GM19324 (cell line): ENCODE data around the gene TRAF3IP1.

Experiments
- ATAC-seq: cut with Tn5 transposase; IDR thresholded peaks from one replicate; pipeline ENCODE4 v1.9.1; 2021; ENCODE audit warnings: mild to moderate bottlenecking, moderate library complexity; ENCODE audit not compliant: unreplicated experiment, low FRiP score

Gene TRAF3IP1

DNA sequence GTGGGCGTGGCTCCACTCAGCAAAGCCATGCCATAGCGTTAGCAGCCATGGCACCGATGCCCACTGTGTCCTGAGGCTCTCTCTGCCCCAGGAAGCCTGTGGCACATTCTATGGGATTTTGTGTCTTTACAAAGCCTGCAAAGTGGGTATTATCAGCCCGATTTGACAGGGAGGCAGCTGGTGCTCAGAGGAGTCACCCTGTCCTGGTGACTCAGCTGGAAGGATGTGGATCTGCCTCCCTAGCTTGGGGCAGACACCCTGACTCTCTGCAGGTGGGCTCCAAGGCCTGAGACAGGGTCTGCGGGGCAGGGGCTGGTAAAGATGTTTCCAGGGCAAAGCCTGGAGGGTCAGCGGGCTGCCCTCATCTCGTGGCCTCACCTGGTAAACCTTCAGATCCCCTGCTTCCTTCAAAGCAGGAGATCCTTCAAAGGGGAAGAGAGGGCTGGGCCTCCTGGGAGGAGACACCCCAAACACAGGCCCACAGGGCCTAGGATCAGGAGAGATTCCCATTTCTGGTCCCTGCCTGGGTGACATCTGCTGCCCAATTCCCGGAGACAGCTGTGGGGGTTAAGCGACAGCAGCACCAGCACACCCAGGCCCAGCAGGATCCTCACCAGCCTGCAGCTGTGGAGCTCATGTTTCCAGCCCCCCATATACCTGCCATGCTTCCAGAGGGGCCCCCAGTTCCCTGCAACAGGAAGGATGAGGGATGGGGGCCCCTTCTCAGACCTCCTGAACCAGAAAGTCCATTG lies 103.4 kb downstream of the TRAF3IP1 start:
- no peak for ATAC-seq

DNA sequence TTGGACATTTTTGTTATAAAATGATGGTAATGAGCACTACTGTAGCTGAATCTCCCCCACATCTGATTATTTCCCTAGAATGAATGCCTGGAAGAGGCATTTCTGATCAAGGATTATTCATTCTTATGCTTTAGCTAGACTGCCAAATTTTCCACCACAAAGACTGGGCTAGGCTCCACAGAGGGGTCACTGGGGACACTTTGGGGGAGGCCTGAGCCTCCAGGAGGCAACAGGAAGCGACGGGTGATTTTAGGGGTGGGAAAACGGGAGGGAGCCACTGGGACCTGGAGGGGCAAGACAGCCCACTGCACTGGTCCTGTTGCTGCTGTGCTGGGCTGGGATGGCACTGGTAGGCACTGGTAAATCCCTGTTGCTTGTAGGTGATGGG lies 104.0 kb downstream of the TRAF3IP1 start:
- ATAC-seq: no peak

DNA sequence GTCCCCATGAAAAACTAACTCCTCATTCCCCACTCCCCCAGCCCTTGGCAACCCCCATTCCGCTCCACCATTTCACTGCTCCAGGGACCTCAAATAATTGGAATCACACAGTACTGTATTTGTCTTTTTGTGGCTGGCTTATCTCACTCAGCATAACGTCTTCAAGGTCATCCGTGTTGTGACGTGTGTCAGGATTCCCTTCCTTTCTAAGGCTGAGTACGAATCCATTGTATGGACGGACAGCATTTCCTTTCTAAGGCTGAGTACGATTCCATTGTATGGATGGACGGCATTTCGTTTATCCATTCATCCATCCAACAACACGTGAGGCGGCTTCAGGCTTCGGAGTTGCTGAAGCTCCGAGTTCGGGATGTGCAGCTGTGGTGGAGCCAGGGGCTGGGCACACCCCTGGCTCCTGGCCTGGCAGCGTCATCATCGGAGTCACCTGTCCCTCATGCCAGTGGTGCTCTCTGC lies 105.2 kb downstream of the TRAF3IP1 start:
- no peak for ATAC-seq

DNA sequence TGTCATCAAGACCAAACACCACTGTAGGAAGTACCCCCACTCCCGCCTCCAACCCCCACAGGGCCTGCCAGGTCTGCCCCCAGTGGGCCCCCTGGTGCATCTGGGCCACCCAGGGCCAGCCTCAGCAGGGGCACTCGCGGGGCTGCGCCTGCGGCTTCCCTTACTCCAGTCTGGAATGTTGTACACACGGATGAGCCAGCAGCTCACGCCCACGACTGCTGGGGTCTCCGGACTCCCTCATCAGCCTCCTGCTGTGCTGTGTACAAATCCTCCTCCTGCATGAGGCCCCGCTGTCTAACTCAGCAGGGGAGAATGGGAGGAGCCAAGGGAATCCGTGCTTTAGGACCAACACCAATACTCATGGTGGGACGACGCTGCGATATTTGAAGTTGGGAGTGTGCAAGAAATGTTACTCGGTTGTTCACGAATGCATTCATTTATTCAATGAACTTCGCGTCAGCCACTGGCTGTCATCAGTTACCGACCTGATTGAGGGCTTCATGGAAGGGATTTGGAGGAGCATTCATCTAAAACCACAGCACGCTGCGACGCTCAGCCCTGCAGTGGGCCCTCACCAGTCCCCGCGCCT lies 105.8 kb downstream of the TRAF3IP1 start:
- ATAC-seq: peak; percentile 5

DNA sequence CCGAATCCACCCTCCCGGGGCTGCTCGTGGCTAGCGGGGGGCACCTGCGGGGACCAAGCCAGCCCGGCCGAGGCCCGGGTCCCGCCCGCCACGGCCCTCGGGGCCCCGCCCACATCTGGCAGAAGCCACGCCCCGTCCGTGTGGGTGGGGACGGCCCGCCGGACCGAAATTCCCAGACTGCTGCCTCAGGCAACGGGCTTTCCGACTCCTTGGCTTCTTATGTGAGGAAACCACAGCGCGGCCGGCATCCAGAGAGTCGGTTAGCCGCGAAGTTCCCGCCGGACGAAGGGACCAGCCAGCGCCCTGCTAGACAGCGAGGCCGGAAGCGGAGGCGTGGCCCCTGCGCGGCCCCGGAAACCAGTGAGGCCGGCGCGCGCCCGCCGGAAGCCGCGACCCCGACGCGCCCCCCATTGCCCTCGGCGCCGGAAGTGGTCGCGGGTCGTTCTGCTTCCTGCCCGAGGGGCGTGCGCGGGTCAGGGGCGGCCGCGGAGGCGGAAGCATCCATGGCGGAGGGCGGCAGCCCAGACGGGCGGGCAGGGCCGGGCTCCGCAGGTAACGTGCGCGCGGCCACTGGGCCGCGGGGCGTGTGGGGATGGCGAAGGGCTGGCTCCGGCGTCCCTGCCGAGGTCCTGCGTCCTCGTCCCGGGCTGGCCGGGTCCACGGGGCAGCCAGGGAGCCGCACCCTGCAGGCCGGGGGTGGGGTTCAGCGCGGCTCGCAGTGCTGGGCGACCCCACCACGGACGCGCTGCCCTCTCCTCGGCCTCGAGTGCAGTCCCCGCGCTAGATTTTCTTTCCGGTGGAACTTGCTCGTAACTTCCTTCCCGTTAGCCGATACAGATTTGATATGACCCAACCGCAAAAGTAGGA lies 106.5 kb downstream of the TRAF3IP1 start, which contains the start of gene ASB1:
Gene ASB1, plus strand, starts transcription at position 360 of the 867 bp plus-strand sequence. Its CDS starts 144 bp downstream, at position 504.
- peak; percentile 92 for ATAC-seq

DNA sequence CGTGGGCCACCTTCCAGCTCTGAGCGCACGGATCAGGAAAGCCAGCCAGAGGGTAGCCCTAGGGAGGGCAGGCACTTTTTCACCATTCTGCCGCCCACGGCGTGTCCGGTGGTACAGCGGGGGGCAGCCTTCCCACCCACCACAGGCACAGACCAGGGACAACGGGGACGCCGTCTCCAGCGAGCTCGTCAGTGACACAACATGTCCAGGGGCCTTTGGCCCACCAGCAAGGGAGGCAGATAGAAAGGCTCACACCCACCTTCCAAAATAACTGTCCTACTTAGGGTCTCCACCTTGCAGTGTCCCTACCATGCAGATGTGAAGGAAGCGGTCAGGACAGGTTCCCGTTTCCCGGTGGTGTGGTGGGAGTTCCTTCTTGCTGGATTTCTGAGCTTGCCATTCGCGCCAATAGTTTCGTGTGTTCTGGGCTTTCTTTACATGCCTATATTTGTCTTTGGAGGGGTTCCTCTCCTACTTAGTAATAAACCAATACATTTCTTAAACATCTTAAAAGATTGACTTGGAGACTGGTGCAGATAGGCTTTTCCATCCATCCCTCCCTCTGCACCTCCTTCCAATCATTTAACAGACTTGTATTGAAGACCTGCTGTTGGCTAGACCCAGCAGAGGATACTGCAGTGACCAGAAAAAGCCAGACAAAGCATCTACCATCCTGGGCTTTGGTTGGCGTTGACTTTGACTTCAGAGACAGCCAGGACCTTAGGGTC lies 107.3 kb downstream of the TRAF3IP1 start:
- peak; percentile 1 for ATAC-seq

DNA sequence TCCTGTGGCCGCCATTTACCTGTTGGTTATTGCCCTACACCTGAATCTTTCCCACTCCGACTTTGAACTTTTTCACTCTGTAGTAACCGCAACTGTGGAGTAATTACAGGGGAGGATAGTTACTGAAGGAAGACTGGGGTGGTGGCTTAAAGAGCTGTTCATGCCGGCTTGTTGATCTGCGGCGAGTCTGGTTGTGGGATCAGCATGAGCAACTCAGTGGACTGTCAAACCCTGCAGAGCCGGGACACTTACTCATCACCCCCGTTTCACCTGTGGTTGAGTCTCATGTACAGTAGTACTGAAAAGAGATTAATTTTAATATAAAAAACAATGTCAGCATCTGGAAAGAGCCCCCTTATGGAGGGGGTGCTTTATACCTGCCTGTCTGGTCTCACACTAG lies 108.5 kb downstream of the TRAF3IP1 start:
- ATAC-seq: no peak

DNA sequence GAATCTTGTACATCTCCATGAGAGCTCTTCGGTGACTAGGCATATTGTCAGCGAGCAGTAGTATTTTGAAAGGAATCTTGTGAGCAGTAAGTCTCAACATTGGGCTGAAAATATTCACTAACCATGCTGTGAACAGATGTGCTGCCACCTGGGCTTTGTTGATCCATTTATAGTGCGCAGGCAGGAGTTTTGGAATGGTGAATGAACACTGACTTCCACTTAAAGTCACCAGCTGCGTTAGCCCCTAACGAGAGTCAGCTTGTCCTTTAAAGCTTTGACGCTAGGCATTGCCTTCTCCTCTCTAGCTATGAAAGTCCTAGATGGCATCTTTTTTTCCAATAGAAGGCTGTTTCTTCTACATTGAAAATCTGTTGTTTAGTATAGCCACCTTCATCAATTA lies 110.5 kb downstream of the TRAF3IP1 start:
- ATAC-seq: no peak

DNA sequence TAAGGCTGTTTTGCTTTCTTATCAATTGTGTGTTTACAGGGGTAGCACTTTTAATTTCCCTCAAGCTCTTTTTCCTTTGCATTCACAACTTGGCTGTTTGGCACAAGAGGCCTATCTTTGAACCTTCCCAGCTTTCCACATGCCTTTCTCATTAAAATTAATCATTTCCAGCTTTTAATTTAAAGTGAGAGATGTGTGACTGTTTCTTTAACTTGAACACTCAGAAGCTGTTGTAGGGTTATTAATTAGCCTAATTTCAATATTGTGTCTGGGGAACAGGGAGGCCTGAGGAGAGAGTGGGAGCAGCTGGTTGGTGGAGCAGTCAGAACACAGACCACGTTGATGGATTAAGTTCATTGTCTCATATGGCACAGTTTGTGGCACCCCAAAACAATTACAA lies 111.1 kb downstream of the TRAF3IP1 start:
- no peak for ATAC-seq

DNA sequence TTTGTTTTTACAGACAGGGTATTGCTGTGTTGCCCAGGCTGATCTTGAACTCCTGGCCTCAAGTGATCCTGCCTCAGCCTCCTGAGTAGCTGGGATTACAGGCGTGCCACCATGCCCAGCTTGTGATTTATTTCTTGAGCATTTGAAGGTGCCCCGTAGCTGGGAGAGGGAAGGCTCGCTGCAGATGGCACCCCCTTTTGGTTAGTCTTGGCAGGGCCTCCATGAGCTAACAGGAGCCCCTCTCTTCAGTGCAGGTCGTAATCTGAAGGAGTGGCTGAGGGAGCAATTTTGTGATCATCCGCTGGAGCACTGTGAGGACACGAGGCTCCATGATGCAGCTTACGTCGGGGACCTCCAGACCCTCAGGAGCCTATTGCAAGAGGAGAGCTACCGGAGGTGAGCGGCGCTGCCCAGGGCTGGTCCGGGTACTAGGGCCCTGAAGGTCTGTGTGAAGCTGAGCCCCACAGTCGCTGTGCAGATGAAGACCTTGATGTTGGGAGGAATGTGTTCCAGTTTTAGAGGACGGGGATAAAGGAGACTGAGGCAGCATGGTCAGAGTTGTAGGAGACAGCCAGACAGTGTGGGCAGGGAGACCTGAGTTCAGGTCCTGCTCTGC lies 113.1 kb downstream of the TRAF3IP1 start:
- ATAC-seq: no peak

DNA sequence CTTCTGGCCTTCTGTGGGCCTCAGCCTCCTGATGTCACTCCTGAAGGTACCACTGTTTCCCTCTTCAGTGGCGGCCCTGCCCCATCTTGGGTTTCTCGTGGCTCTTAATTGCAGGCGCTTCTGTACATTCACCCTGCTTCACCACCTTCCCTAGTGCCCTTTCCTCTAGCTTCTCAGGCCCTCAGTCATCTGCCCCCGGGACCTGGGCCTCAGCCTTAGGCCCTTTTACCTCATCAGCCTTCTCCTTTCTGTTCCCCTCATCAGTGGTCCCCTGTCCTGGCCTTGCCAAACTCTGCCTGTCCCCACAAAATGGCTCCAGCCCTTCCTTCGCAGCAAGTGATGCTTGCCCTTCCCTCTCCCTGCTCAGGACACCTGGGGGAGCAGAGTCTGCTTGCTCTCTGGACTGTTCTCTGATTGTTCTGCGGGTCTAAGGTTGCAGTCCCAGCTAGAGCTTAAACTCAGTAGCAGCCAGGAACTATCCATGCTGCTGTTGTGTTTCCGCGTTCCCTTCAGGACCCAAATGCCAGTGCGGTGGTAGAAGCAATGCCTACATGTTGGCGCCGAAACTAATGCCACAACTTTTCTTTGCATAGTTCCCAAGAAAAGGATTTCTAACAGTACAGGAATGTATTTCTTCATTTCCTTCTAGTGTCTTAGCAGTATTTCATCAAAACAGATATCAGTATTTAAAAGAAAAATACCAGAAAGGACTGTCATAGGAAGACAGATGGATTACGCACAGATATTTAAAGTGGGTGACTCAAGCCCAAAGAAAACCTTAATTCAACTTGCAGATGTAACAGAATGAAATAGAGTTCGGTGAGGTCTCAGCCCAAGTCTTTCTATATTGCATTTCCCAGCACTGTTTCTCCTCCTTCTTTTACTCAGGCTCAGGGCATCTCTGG lies 113.9 kb downstream of the TRAF3IP1 start:
- ATAC-seq: no peak

DNA sequence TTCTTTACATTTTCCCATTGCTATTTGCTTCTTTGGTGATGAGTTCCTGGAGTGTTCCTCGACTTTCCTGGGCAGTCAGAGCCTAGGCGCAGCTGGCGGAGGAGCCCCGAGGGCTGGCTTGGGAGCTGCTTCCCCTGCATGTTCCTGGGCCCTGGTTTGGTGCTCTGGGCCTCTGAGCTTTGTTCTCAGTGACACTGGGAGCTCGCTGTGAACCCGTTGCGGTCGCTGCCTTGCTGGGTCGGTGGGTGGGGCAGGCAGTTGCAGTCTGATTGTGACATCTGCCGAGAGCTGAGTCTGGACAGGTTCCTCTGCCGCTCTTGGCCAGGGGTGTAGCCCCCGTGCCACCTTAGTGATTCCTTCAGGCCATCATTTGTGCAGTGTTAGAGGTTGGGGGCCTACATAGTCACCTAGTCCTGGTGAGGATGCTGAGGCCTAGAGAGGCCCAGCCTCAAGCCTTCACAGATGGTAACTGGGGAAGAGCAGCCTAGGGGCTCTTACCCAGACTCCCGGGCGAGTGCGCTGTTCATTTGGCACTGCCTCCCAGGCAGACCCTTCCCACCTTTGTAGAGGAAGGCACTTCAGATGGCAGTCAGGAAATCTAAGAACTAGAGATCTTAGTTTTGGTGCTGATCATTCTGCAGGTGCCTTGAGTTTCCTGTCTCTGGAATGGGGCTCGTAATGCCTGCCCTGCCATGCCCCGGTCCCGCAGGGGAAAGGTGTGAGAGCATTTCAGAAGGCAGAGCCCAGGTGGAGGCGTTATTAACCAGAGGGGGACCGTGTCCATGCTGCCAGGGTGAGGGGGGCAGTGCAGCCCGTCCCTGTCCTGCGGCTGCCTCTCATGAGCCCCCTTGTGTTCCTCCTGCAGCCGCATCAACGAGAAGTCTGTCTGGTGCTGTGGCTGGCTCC lies 114.8 kb downstream of the TRAF3IP1 start:
- ATAC-seq: no peak

DNA sequence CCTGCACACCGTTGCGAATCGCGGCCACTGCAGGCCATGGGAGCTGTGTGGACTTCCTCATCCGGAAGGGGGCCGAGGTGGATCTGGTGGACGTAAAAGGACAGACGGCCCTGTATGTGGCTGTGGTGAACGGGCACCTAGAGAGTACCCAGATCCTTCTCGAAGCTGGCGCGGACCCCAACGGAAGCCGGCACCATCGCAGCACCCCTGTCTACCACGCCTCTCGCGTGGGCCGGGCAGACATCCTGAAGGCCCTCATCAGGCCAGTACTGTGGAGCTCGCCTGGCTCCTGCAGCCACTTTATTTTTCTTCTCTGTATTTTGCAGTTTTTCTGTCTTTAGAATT lies 115.4 kb downstream of the TRAF3IP1 start:
- ATAC-seq: no peak

DNA sequence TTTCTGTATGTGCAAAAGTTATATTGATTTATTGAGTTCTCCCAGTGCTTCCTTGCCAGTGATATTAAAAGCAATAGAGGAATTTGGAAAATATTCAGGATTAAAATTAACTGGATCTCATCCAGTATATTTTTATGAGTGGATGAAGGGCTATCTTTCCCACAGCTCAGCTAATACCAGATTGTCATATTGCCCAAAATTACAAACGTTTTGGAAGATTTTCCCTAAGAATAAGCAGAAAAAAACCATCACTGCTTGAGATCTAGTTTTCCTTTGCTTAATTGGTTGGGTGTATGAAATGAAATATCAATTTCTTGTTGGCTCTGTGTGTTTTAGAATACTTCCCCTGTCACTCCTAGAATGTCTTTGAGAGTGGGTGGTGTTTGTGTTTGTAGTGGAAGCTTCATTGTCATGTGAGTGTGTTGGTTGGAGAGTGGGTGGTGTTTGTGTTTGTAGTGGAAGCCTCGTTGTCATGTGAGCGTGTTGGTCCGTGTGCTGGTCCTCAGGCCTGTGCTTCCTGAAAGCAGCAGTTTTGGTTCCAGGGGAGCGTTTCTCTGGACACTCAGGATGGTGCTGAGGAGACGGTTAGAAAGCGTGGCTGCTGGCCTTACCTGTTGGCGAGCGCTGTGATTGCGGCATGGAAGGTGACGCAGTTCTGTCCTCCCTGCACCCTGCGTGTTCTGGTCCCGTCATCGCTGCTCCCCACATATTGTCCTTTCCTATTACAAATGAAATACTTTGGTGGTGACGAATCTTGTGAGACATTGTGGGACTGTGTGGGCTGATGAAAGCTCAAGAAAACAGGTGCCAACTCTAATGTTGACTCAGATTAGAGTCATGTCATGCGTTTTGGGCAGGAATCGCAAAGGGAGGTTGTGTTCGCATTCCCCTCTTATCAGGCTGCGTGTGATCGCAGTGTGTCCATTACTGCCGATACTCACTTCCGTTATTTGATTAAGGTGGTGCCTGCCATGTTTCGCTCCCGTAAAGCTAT lies 118.8 kb downstream of the TRAF3IP1 start:
- ATAC-seq: no peak

DNA sequence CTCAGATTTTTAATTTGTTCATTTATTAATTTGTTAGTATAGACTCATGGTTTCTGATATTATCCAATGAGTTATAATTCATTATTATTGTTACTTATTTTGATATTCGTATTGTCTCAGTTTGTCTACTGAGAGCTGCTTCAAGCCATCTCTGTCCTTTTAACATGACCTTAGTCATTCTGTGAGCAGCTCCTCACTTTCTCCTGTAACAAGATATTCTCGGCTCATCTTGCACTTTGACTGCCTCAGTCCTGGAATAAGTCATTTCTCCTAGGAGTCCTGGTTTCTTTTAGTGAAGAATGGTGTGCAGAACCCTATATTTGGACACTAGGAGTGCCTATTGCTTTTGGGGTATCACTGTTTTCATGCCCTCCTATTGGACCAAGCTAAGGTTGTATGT lies 119.6 kb downstream of the TRAF3IP1 start:
- ATAC-seq: no peak

DNA sequence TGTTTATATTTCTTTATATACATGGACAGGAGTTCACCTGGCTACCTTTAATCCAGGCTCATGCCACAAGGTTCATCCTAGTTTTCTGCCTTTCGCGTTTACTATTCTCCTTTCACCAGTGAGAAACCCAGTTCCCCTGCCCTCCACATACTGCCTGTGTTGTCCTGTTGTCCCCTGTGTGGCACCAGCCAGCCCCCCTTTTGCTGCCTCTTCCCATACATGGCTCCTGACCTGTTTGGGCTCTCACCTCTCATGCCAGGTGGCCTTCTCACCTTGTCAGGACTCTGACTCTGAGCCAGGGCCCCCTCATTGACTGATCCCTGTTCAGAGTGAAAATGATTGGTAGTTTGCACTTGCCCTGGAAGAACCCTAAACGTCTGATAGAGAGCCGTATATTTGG lies 120.0 kb downstream of the TRAF3IP1 start:
- no peak for ATAC-seq

DNA sequence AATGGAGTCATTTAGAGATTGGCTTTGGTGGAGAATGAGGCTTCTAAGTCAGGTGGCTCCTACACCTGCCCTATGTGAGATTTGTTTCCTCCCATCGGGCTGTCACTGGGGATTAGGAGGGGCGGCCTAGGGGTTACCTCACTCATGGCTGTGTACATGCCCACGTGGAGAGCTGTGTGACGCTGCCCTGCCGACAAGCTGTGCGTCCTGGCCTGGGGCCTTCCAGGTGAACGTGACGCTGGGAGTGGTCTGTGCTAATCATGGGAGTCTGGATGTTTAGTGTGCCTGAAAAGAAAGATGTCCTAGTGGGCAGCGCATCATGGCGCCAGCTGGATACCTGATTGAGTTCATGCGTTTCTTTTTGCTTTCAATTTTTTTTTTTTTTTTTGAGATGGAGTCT lies 120.4 kb downstream of the TRAF3IP1 start:
- no peak for ATAC-seq
